ENCODE measurements around the gene CBX6.

DNA sequence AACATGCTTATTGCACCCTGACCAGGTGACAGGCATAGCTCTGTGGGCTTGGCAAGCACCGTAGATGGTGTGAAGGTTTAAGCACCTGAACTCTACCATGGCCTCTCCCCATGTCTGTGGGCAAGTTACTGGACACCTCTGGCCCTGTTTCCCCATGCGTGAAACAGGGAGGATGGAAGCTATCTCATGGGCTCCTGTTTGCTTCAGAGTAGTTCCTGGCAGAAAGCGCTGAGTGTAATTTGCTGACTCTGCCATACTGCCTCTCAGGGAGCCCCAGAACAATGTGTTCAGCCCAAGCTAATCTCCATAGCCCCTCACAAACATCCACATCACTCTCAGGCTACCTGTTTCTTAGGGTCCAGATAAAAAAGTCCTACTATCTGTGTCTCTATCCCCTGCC, 2.4 kb downstream of the CBX6 start:
- no peak for TF ChIP-seq POLR2A (IDR thresholded peaks at IDR 0.05)
- TF ChIP-seq CTCF (IDR thresholded peaks at IDR 0.05) = no peak

Measured in adrenal gland (tissue), 5 donors.